Breast epithelium (tissue), 3 donors: ENCODE measurements around the gene HLA-DRB1.

ENCODE experiments used
- CTCF ChIP-seq, 3 donors: fragments of 450-650 bp; IDR thresholded peaks; one replicate each; pipeline ENCODE4 v1.5.1; 2016 to 2017; ENCODE audit warnings: antibody characterized with exemption in 3 of 3, mild to moderate bottlenecking in 3 of 3, moderate library complexity in 3 of 3
- POLR2A ChIP-seq: fragments of 450-650 bp; IDR thresholded peaks from one replicate; pipeline ENCODE4 v1.6.1; 2016; ENCODE audit warnings: antibody characterized with exemption, mild to moderate bottlenecking, moderate library complexity
- POLR2AphosphoS5 ChIP-seq, 3 donors: sonication (generic); formaldehyde crosslinking; IDR thresholded peaks; one replicate each; pipeline ENCODE4 v1.6.1; 2017; ENCODE audit warnings: antibody characterized with exemption in 3 of 3

GRCh38 chr6:32581315-32582095 lies 8.1 kb downstream of the HLA-DRB1 start:
- no peak for TF ChIP-seq CTCF (IDR thresholded peaks at IDR 0.05)
- TF ChIP-seq POLR2A: no peak
- TF ChIP-seq POLR2AphosphoS5 (IDR thresholded peaks at IDR 0.05): no peak
